OCI-LY1 (cell line): ENCODE measurements around the gene CPN2.

Experiments
- CTCF ChIP-seq: fragments of 200-600 bp; sonication (generic), shearing (Covaris generic); IDR thresholded peaks from 2 replicates; pipeline ENCODE4 v1.5.1; 2017; ENCODE audit warnings: mild to moderate bottlenecking, antibody characterized with exemption, low read length, moderate library complexity, mixed read lengths
- EZH2 ChIP-seq: fragments of 200-600 bp; sonication (generic), shearing (Covaris generic); IDR thresholded peaks from 2 replicates; pipeline ENCODE4 v1.8.0; 2017; ENCODE audit warnings: borderline replicate concordance, mixed run types, mild to moderate bottlenecking, antibody characterized with exemption, low read length, moderate library complexity, mixed read lengths

- TF ChIP-seq CTCF = no peak
- TF ChIP-seq EZH2 = no peak
These were observed 46.0 kb upstream of the CPN2 start for GRCh38 chr3:194396859-194397756.
